Stimulated activated CD8-positive, alpha-beta memory T cell treated with anti-CD3 and anti-CD28 coated beads, Interleukin-7, amount 100 ng/mL, for 4 hours (primary cell): ENCODE measurements around the gene MRPL45.

Experiments used
- DNase-seq, 2 donors: peaks; one replicate each; pipeline ENCODE4 v3.0.0-alpha.2; 2020; ENCODE audit warnings: low read depth in 2 of 2

MRPL45 gene

GRCh38 chr17:38349097-38349730 is 52.2 kb downstream of the MRPL45 start:
- peak; percentile 66 to 79 for DNase-seq

- DNase-seq, result no peak
These were observed 53.1 kb downstream of the MRPL45 start for GRCh38 chr17:38350035-38350434.

GRCh38 chr17:38351412-38352222 is 54.6 kb downstream of the MRPL45 start, which contains the start of gene SOCS7:
Gene SOCS7, plus strand, starts transcription at chr17:38351844. Its CDS starts 209 bp downstream, at chr17:38352053.
- peak; percentile 81 to 90 for DNase-seq

GRCh38 chr17:38352245-38353085 is 55.5 kb downstream of the MRPL45 start:
- no peak for DNase-seq

DNA sequence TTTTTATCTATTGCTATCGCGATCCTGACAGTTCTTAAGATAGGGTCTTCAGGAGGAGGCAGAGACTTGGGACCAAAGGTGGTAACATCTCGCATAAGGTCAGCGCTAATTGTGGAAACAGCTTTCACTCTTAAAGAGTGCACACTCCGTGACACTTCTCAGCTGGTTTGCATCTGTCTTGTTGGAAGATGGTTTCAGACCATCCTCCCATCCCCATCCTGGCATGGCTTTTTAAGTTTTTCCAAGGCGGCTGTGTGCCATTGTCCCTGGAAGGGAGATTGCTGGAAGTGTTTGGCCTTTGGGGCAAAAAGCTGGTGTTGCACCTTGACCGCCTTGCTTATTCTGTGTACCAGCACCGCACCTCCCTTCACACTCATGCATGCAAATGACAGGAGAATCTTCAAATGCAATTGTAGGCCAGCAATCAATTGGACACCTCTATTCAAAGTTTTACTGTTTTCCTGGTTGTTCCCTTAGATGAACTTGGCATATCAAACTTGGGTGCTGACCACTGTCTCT is 56.2 kb downstream of the MRPL45 start:
- DNase-seq, result no peak

DNA sequence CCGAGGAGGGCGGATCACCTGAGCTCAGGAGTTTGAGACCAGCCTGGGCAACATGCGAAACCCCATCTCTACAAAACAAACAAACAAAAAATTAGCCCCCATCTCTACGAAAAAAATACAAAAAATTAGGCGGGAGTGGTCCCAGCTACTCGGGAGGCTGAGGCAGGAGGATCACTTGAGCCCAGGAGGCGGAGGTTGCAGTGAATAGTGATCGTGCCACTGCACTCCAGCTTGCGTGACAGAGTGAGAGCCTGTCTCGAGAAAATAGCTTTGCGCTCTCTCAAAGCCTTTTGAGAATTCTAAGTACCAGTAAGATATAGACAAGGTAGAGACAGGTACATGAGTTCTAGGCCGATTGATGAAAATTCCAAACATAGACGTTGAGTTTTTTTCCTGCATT is 56.7 kb downstream of the MRPL45 start:
- DNase-seq, result no peak

GRCh38 chr17:38354466-38354865 is 57.5 kb downstream of the MRPL45 start:
- DNase-seq, result no peak

GRCh38 chr17:38355251-38355650 is 58.3 kb downstream of the MRPL45 start:
- no peak for DNase-seq

DNA sequence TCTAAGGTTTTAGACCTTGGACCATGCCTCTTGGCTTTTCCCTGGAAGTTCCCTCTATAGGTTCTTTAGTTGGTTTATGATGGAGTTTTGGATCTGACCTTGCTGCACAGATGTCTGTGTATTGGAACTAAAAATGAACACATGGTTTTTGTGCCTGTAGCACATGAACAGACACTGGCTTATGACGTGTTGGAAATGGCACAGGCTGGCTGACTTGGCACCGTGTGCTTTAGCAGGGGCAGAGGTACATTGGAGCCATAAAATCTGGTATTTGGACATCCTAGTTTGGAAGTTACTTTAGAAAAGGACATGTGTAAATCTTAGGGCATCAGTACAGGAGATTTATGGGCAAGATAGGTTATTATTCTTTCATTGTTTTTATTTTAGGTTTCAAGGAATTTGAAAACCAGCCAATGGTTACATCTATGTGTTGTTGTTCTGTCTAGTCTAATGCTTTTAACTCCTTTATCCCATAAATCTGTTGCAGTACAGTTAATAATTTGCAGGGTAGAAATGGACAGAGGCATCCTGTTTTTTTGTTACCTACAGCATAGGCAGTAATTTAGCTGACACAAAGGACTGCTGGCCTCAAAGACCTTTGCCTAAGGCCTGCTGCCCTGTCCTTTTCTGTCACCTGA is 60.6 kb downstream of the MRPL45 start:
- no peak for DNase-seq

GRCh38 chr17:38358586-38359513 is 61.9 kb downstream of the MRPL45 start:
- DNase-seq, result no peak

DNA sequence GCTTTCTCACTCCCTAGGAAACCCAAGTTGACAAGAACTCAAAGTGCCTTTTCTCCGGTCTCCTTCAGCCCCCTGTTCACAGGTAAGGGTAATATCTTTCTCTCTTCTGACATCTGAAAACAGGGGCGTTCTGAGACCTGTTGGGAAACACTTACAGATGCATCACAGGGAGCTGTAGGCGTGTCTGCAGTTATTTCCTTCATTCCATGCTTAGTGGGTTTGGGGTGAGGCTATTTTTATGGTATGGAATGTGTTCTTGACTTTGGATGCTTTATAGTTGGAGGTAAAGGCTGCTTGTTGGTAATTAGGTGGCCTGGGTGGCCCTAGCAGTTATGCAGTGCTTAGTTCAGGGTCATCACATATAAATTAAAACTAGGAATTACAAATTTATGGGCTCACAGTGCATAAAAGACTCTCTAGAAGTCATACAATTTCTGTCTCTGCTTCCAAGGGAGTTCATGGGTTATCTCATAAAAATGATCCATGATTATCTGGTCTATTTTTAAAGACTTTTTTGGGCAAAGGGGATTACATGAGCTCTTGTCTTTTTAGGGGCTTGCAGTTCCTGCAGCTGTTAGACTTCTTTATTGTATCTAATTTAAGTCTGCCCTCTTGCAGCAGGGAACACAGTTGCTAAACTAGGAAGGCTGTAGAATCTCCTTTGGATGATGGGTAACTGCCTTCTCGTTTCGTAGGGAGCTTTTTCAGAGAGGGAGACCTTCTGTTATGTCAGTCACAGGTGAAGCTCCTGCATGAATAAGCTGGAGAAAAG is 64.9 kb downstream of the MRPL45 start:
- DNase-seq, result no peak

DNA sequence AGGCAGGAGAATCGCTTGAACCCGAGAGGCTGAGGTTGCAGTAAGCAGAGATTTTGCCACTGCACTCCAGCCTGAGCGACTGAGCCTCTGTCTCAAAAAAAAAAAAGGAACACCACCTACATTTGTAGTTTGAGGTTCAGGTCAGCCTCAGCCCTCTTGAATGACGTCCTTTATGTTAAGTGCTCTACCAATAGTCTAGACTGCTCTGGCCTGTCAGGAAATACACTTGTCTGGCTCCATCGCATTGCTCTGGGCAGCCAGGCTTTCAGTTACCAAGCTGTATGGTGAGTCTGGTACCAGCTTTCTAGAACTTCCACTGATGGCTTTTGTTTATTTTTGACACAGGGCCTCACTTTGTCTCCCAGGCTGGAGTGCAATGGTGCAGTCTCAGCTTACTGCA is 66.0 kb downstream of the MRPL45 start:
- DNase-seq, result no peak

- DNase-seq, result no peak
These were observed 67.8 kb downstream of the MRPL45 start for GRCh38 chr17:38364741-38365140.

DNA sequence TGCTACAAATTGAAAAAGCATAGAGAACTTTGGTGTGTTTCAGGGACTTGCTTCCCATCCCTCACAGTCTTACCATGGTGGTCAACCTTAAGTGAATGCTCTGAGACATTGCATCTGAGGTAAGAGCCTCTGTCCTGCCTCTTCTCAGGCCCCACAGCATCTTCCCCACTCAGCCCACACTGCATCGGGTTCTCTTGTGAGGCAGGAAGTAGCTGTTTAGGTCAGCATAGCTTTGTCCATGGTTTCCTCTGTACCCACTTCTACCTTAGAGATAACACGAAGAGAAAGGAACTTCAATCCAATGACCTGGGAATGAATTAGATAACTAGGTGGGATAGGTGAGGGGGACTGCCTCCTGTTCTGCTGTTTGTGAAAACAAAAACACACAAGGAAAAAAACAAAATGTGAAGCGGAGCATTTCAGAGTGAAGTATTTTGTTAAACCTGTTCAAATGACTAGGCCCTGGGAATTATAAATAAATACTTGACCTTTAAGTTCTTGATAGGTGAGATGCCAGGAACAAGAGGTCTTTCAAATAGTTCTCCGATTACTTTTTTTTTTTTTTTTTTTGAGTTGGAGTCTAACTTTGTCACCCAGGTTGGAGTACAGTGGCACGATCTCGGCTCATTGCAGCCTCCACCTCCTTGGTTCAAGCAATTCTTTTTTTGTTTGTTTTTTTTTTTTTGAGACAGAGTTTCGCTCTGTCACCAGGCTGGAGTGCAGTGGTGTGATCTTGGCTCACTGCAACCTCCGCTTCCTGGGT is 72.3 kb downstream of the MRPL45 start:
- DNase-seq, result no peak
